Choroid plexus epithelial cell (primary cell): ENCODE data around the gene PCK1.

Experiments
- DNase-seq: peaks from one replicate; pipeline ENCODE4 v3.0.0-alpha.2; 2010; ENCODE audit warnings: low read depth
- H3K4me3 ChIP-seq: 2 replicates; pipeline ENCODE4 v1.5.1; 2011; ENCODE audit warnings: low read depth, mild to moderate bottlenecking, control low read depth, low read length, moderate library complexity
- TF ChIP-seq, protein P1 (sequence below): conservative IDR thresholded peaks from 2 replicates; pipeline ENCODE4 v1.5.1; 2011; ENCODE audit warnings: low read depth, mild to moderate bottlenecking, control low read depth, inconsistent platforms, low read length, moderate library complexity

The PCK1 gene

DNA sequence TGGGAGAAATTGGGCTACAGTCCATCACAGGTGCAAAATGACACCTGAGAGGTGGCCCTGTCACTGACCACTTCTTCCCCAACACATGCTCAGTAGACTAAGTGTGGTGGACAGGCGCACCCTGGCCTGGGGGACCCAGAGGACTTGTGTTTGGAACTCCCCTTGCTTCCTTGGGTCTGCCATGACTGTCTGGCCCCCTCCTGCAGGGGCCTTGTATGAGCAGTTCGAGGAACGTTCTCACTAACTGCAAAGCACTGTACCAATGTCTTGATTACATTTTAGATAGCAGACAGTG, 4.0 kb upstream of the PCK1 start:
- DNase-seq = no peak
- H3K4me3 ChIP-seq = no peak overlapping the region
- TF ChIP-seq, protein P1, sequence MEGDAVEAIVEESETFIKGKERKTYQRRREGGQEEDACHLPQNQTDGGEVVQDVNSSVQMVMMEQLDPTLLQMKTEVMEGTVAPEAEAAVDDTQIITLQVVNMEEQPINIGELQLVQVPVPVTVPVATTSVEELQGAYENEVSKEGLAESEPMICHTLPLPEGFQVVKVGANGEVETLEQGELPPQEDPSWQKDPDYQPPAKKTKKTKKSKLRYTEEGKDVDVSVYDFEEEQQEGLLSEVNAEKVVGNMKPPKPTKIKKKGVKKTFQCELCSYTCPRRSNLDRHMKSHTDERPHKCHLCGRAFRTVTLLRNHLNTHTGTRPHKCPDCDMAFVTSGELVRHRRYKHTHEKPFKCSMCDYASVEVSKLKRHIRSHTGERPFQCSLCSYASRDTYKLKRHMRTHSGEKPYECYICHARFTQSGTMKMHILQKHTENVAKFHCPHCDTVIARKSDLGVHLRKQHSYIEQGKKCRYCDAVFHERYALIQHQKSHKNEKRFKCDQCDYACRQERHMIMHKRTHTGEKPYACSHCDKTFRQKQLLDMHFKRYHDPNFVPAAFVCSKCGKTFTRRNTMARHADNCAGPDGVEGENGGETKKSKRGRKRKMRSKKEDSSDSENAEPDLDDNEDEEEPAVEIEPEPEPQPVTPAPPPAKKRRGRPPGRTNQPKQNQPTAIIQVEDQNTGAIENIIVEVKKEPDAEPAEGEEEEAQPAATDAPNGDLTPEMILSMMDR = no peak

DNA sequence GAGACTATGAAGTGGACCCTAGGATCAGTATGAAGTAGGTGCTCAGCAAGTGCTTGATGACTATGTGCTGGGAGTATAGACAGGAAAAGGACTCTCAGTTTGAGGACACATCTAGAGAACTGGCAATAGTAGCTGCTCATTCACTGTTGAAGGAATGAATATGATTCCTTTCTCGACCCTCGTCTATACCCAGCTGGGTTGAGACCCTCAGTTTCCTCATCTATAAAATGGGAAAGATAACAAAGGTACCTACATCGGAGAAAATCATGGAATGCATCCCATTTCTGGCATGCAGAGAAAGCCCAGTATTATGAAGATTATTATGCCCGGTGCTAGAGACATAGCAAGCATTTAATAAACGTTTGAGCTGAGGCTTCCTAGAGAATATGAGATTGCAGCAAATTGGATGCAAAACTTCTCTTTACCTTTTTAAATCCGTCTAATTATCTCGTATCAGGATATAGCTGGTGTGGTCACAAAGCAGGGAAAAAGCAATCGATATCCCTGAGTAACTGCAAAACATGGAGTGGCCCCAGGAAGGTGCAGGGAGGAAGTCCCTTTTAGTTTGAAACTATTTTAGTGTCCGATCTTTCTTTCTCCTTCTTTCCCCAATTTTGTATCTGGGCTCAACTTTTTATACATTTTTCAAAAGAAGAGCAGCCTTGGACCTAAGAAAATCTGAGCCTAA, 2.8 kb upstream of the PCK1 start:
- H3K4me3 ChIP-seq = no peak overlapping the region
- TF ChIP-seq, protein P1 = no peak
- no peak for DNase-seq

- DNase-seq = no peak
- H3K4me3 ChIP-seq = no peak overlapping the region
- TF ChIP-seq, protein P1 = no peak
Observed at GRCh38 chr20:57558614-57559288, 2.2 kb upstream of the PCK1 start.

DNA sequence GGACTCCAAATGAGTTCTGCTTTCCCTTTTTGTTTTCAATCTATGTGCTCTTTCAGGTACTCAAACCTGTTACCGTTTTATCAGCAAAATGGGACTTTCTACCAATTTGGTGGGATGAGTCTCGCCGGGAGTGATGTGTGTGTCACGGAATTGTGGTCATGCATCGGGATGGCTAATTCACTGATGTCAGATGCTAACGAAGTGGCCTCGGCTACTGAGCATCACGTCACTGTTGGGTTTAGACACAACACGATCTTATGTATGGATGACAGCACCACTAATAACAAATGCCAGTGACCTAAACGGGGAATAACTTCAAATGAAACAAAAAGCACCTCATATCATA, 1.6 kb upstream of the PCK1 start:
- TF ChIP-seq, protein P1 = no peak
- DNase-seq = no peak
- H3K4me3 ChIP-seq = no peak overlapping the region

- H3K4me3 ChIP-seq = no peak overlapping the region
- DNase-seq = no peak
- TF ChIP-seq, protein P1 = no peak
Observed at GRCh38 chr20:57559658-57560553, 1.0 kb upstream of the PCK1 start.

DNA sequence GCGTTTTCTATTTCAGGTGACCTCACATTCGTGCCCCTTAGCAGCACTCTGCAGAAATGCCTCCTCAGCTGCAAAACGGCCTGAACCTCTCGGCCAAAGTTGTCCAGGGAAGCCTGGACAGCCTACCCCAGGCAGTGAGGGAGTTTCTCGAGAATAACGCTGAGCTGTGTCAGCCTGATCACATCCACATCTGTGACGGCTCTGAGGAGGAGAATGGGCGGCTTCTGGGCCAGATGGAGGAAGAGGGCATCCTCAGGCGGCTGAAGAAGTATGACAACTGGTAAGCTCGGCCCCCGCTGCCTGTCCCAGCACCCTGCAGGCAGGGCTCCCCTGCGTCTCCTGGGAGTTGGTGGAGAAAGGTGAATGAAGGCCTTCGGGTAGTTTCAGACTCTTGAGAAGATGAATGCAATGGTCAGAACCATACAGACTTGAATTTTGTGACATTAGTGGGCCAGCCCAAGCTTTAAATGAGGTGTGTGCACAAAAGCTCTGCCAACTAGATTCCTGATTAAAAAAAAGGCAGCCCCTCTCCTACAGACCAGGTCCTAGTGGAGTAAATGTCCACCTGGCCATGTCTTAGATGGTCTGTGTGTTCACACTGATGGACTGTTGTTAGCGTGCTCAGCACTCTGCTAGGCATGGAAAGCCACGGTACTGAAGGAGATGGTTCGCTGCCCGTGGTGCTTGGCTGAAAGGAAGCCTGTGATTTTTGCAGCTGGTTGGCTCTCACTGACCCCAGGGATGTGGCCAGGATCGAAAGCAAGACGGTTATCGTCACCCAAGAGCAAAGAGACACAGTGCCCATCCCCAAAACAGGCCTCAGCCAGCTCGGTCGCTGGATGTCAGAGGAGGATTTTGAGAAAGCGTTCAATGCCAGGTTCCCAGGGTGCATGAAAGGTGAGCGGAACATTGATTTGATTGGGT, 708 bp downstream of the PCK1 start:
- TF ChIP-seq, protein P1 = no peak
- DNase-seq = no peak
- H3K4me3 ChIP-seq = no peak overlapping the region
